Naive thymus-derived CD4-positive, alpha-beta T cell (primary cell): ENCODE results near the gene CCDC169. TPM values are rescaled to one million over a fixed set of nuclear protein-coding genes. Genes with fewer than 3 reads are reported as not detected.
A peak's percentile ranks its signal among the peaks of the same experiment; 100 is the strongest.
"Not testable (repeated sequence)": the region's sequence is repeated elsewhere in the genome, so short reads cannot be mapped to it uniquely, and the experiment has no call there.

ENCODE experiments used
- ATAC-seq: fragments of 150-1000 bp; cut with Tn5 transposase; 2 replicates; pipeline ENCODE4 v1.10.0; 2021; ENCODE audit warnings: mild to moderate bottlenecking, moderate library complexity
- CTCF ChIA-PET: fragments of 350-600 bp; sonication (Branson Sonifier 250); formaldehyde crosslinking; loops from one replicate; lab custom pipeline; 2021; ENCODE audit warnings: antibody characterized with exemption; lab: Charles Lee
- POLR2A ChIA-PET: fragments of 350-600 bp; sonication (Branson Sonifier 250); formaldehyde crosslinking; loops from one replicate; lab custom pipeline; 2021; ENCODE audit warnings: antibody characterized with exemption, inconsistent platforms; lab: Charles Lee
- DNase-seq, 9 donors: peaks; one replicate each; pipeline versions ENCODE4 v3.0.0 to v3.0.0-alpha.2; 2020 to 2022; ENCODE audit warnings: mixed read lengths in 1 of 9
- H3K27ac ChIP-seq: one replicate; pipeline ENCODE4 v1.7.0; 2013; ENCODE audit warnings: mild to moderate bottlenecking, low read depth, low read length, moderate library complexity
- H3K27me3 ChIP-seq, 2 donors: one replicate each; pipeline ENCODE4 v1.7.0; 2013; ENCODE audit warnings: low read length in 2 of 2, mild to moderate bottlenecking in 2 of 2, moderate library complexity in 2 of 2; ENCODE audit not compliant: control insufficient read depth in 2 of 2, insufficient read depth in 2 of 2
- H3K36me3 ChIP-seq, 3 experiments: 1 replicate in 2 of 3; 2 replicates in 1 of 3; pipeline ENCODE4 v1.7.0; 2013; ENCODE audit warnings: low read length in 3 of 3, mild to moderate bottlenecking in 3 of 3, moderate library complexity in 1 of 3; ENCODE audit not compliant: insufficient read depth in 3 of 3, control insufficient read depth in 2 of 3
- H3K4me1 ChIP-seq, 2 donors: one replicate each; pipeline ENCODE4 v1.7.0; 2013; ENCODE audit warnings: low read length in 2 of 2, mild to moderate bottlenecking in 2 of 2, moderate library complexity in 1 of 2; ENCODE audit not compliant: control insufficient read depth in 2 of 2, insufficient read depth in 2 of 2
- H3K4me3 ChIP-seq: 2 replicates; pipeline ENCODE4 v1.7.0; 2013; ENCODE audit warnings: mild to moderate bottlenecking, low read length
- H3K9me3 ChIP-seq, 3 experiments: 1 replicate in 2 of 3; 2 replicates in 1 of 3; pipeline ENCODE4 v1.7.0; 2013; ENCODE audit warnings: low read length in 3 of 3; ENCODE audit not compliant: control insufficient read depth in 2 of 3
- H3K27ac Mint-ChIP-seq, 9 donors: one replicate each; pipeline ENCODE4 v1.8.0; 2020 to 2022; ENCODE audit warnings: mixed read lengths in 9 of 9, mild to moderate bottlenecking in 8 of 9, moderate library complexity in 5 of 9, inconsistent platforms in 2 of 9
- H3K27me3 Mint-ChIP-seq, 5 donors: one replicate each; pipeline ENCODE4 v1.8.0; 2021 to 2022; ENCODE audit warnings: mixed read lengths in 5 of 5, mild to moderate bottlenecking in 1 of 5
- H3K36me3 Mint-ChIP-seq, 5 donors: one replicate each; pipeline ENCODE4 v1.8.0; 2020 to 2022; ENCODE audit warnings: mixed read lengths in 5 of 5, mild to moderate bottlenecking in 3 of 5, inconsistent platforms in 1 of 5
- H3K4me1 Mint-ChIP-seq, 7 donors: one replicate each; pipeline ENCODE4 v1.8.0; 2020 to 2022; ENCODE audit warnings: mixed read lengths in 7 of 7, mild to moderate bottlenecking in 3 of 7, inconsistent platforms in 1 of 7
- H3K4me3 Mint-ChIP-seq, 10 donors: one replicate each; pipeline ENCODE4 v1.8.0; 2020 to 2022; ENCODE audit warnings: mild to moderate bottlenecking in 10 of 10, mixed read lengths in 10 of 10, moderate library complexity in 6 of 10, inconsistent platforms in 2 of 10
- H3K9me3 Mint-ChIP-seq, 11 donors: one replicate each; pipeline ENCODE4 v1.8.0; 2020 to 2022; ENCODE audit warnings: mixed read lengths in 11 of 11, mild to moderate bottlenecking in 4 of 11, inconsistent platforms in 1 of 11, moderate library complexity in 1 of 11
- intact Hi-C, 2 donors: fragments of 100-400 bp; cut with micrococcal nuclease; formaldehyde crosslinking; loops; one replicate each; pipeline ENCODE4 v1.15.1; 2023
- polyA plus RNA-seq, 2 donors: library from polyadenylated mRNA; unstranded; fragments of 300-500 nt; fragmentation: Illumina TruSeq; gene quantifications; one replicate each; pipeline ENCODE4 v1.2.3, GENCODE V29; 2021
- total RNA-seq, 6 experiments: library from RNA in 5 of 6; stranded (reverse) in 5 of 6; gene quantifications; 1 replicate in 5 of 6; 2 replicates in 1 of 6; pipeline ENCODE4 v1.2.3 and lab custom pipeline; 2021 to 2026

Gene CCDC169
- total and polyA plus RNA-seq, 7 experiments from 2014 or later = 0.41 to 0.42 TPM; not detected in 5

DNA sequence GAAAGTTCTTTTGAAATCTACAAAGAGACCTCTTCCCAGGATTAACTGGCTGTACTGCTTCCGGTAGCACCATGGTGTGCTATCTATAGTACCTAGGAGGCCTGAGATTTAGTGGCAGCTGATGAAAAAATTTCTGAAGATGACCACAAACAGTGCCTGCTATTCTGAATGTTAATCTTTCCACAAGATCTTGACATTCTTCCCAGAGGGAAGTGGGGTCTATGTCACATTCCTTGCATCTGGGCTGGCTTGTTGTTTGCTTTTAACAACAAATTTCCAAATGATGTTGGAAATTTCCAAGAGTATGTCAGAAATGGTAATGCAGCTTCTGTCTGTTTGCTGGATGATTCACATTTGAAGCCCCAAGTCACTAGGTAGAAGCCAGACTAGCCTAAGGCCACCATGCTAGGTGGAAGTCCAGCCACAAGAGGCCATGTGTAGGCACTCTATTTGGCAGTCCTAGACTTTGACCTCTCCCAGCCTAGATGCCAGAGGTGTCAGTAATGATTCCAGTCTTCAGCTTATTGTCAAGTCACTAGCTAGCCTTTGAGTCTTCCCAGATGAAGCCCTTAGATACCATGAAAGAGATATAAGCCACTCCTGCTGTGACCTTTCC lies 26.4 kb upstream of the CCDC169 start:
- intact Hi-C loops = no loop called here
- H3K4me3 ChIP-seq = no peak overlapping the region
- no peaks in the 10 kb centered on the region for H3K27me3 ChIP-seq
- H3K9me3 ChIP-seq = no peaks in the 10 kb centered on the region
- no peak for DNase-seq
- no peak for ATAC-seq
- ChIA-PET POLR2A (no interaction called here), CTCF (no interaction called here)
- peaks cover 0 to 44% (median 5%) of the 10 kb centered on the region in 3 experiments for H3K36me3 ChIP-seq
- no peak overlapping the region for H3K27ac ChIP-seq
- H3K27me3 Mint-ChIP-seq = no peaks in the 10 kb centered on the region
- H3K9me3 Mint-ChIP-seq = no peaks in the 10 kb centered on the region
- H3K27ac Mint-ChIP-seq = no peak overlapping the region
- peaks cover 0 to 18% (median 2%) of the 10 kb centered on the region in 7 donors for H3K4me1 Mint-ChIP-seq
- no peak overlapping the region for H3K4me3 Mint-ChIP-seq
- no peaks in the 10 kb centered on the region for H3K4me1 ChIP-seq
- peaks cover 18 to 66% (median 42%) of the 10 kb centered on the region in 5 donors for H3K36me3 Mint-ChIP-seq

DNA sequence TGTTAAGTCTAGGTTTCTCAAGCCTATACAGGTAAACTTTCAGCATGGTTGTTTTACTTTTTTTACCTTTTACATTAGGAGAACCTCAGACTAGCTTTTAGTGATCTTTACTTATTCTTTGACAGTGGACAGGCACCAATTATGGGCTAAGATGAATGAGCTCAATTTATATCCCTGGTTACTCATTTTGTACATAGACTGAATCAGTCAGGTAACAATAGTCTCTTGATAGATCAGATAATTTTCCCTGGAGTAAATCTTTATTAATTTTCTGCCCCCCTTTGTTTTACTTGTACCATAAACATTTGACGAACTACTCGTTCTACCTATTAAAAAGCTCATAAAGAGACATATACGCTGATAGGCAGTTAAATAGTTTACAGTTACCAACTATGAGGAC lies 25.8 kb upstream of the CCDC169 start:
- Mint-ChIP-seq H3K4me1 (peaks cover 0 to 18% (median 2%) of the 10 kb centered on the region in 7 donors), H3K36me3 (peaks cover 14 to 59% (median 37%) of the 10 kb centered on the region in 5 donors), H3K27me3 (no peaks in the 10 kb centered on the region), H3K27ac (no peak overlapping the region), H3K4me3 (no peak overlapping the region), H3K9me3 (no peaks in the 10 kb centered on the region)
- ChIA-PET POLR2A (no interaction called here), CTCF (no interaction called here)
- H3K27ac ChIP-seq = no peak overlapping the region
- no peaks in the 10 kb centered on the region for H3K9me3 ChIP-seq
- no peak overlapping the region for H3K4me3 ChIP-seq
- DNase-seq = no peak
- H3K27me3 ChIP-seq = no peaks in the 10 kb centered on the region
- intact Hi-C loops = no loop called here
- peaks cover 0 to 44% (median 5%) of the 10 kb centered on the region in 3 experiments for H3K36me3 ChIP-seq
- no peak for ATAC-seq
- H3K4me1 ChIP-seq = no peaks in the 10 kb centered on the region

DNA sequence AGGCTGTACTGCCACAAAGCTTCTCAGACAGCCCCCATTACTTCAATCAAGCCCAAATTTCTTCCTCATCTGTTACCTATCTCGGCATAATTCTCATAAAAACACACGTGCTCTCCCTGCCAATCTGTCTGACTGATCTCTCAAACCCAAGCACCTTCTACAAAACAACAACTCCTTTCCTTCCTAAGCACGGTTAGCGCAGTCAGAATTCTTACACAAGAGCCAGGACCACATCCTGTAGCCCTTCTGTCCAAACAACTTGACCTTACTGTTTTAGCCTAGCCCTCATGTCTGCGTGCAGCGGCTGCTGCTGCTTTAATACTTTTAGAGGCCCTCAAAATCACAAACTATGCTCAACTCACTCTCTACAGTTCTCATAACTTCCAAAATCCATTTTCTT lies 22.2 kb upstream of the CCDC169 start:
- H3K4me1 ChIP-seq, H3K4me3 ChIP-seq, POLR2A ChIA-PET, H3K27me3 ChIP-seq, CTCF ChIA-PET, intact Hi-C loops, H3K27me3 Mint-ChIP-seq, ATAC-seq, H3K27ac ChIP-seq, H3K4me3 Mint-ChIP-seq, DNase-seq, H3K9me3 Mint-ChIP-seq, H3K9me3 ChIP-seq: not testable (repeated sequence)
- peak overlapping the region in 2 of 9 donors; percentile 35 to 48 for H3K27ac Mint-ChIP-seq
- H3K4me1 Mint-ChIP-seq = peaks cover 0 to 22% (median 2%) of the 10 kb centered on the region in 7 donors
- peaks cover 0 to 34% (median 5%) of the 10 kb centered on the region in 3 experiments for H3K36me3 ChIP-seq
- H3K36me3 Mint-ChIP-seq = peaks cover 3 to 61% (median 24%) of the 10 kb centered on the region in 5 donors

DNA sequence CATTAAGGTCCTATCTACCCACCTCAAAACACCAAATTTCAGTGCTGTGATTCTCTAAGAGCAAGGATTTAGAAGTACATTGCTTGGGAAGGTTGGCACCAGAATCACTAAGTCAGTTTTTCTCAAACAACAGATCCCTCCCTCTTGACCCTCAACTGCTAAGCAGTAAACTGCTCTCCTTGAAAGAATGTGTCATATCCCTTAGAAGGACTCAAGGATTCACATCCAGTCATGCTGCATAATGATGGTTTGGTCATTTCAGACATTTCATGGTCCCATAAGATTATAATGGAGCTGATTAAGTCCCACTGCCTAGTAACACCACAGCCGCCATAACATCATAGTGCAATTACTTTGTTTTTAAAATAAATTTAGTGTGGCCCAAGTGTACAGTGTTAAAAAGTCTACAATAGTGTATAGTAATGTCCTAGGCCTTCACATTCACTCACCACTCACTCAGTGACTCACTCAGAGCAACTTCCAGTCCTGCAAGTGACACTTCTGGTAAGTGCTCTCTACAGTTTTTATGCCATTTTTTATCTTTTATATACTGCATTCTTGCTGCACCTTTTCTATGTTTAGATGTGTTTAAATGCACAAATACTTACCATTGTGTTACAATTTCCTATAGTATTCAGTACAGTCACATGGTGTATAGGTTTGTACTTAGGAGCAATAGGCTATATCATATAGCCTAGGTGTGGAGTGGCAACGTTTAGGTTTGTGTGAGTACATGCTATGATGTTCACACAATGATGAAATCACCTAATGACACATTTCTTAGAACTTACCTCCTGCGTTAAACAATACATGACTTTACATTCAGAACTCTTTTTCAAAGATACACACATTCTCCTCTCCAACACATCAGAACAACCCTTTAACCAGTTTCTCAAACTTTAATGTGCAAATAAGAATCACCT lies 15.7 kb upstream of the CCDC169 start:
- H3K36me3 Mint-ChIP-seq = peaks cover 15 to 72% (median 33%) of the 10 kb centered on the region in 5 donors
- no peak overlapping the region for H3K27ac ChIP-seq
- no peaks in the 10 kb centered on the region for H3K9me3 ChIP-seq
- H3K4me3 ChIP-seq = no peak overlapping the region
- H3K4me3 Mint-ChIP-seq = no peak overlapping the region
- H3K4me1 Mint-ChIP-seq = peaks cover 0 to 5% (median 0%) of the 10 kb centered on the region in 7 donors
- DNase-seq (no peak), ATAC-seq (no peak)
- ChIA-PET POLR2A (no interaction called here), CTCF (no interaction called here)
- no peaks in the 10 kb centered on the region for H3K27me3 ChIP-seq
- no peak overlapping the region for H3K27ac Mint-ChIP-seq
- H3K27me3 Mint-ChIP-seq = no peaks in the 10 kb centered on the region
- H3K9me3 Mint-ChIP-seq = no peaks in the 10 kb centered on the region
- no peaks in the 10 kb centered on the region for H3K4me1 ChIP-seq
- intact Hi-C loops = no loop called here
- peaks cover 0 to 40% (median 0%) of the 10 kb centered on the region in 3 experiments for H3K36me3 ChIP-seq

DNA sequence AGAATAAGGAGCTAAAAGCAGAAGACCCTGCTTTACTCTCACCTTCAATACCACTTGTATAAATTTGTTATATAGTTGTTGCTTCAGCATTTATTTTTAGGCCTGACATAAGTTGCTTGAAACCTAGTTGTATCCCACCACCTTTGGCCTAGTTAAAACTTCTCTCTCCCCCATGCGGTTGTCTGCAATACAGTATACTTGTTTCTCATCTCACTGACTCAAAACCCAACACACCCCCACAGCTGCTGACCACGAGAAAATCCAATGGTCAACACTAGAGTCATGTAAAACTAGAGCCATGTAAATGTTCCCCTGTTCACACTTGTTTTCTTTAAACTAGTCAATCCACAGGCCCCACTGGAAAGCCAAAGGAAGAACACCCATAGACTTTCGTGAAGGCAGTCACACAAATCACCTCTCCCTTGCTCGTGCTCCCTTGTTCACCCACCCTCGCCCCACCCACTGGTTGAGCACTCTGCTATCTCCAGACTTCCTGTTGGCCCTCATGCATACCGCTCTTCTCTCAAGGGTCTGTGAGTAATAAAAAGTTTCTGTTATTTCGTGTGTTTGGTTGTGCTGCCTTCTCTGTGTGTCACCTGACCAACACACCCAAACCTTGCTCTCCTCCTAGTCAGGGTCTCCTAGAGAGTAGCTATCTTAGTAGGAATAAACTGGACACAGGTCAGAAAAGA lies 12.9 kb upstream of the CCDC169 start:
- H3K36me3 ChIP-seq = peaks cover 0 to 39% (median 0%) of the 10 kb centered on the region in 3 experiments
- Mint-ChIP-seq H3K9me3 (no peaks in the 10 kb centered on the region), H3K4me1 (peaks cover 0 to 5% (median 0%) of the 10 kb centered on the region in 7 donors), H3K4me3 (no peak overlapping the region), H3K27ac (no peak overlapping the region), H3K27me3 (no peaks in the 10 kb centered on the region), H3K36me3 (peaks cover 15 to 54% (median 33%) of the 10 kb centered on the region in 5 donors)
- no peak overlapping the region for H3K4me3 ChIP-seq
- DNase-seq = no peak
- intact Hi-C loops = no loop called here
- no peaks in the 10 kb centered on the region for H3K4me1 ChIP-seq
- H3K27ac ChIP-seq = no peak overlapping the region
- ChIA-PET CTCF (interaction anchor here (1.2 kb wide), 1 partner anchor 29 kb away, joined by 3 read pairs; no protein-coding TSS in a partner anchor), POLR2A (no interaction called here)
- no peaks in the 10 kb centered on the region for H3K9me3 ChIP-seq
- ATAC-seq = no peak
- H3K27me3 ChIP-seq = no peaks in the 10 kb centered on the region

DNA sequence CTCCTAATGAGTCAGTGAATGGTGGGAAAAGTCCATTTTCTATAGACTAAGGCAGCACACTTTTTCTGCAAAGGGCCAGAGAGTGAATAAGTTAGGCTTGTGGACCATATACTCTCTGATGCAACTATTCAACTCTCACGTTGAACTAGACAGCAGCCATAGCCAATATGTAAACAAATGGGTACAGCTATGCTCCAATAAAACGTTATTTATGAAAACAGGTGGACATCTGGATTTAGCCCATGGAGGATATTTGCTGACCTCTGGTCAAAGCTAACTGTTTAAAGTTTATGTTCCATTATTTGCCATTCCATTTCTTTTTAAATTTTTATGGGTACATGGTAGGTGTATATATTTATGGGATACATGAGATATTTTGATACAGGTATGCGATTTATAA lies 4.7 kb upstream of the CCDC169 start:
- Histone ChIP-seq H3K27ac (no peak overlapping the region), H3K36me3 (peaks cover 0 to 4% (median 0%) of the 10 kb centered on the region in 3 experiments), H3K9me3 (no peaks in the 10 kb centered on the region), H3K27me3 (no peaks in the 10 kb centered on the region), H3K4me3 (no peak overlapping the region), H3K4me1 (no peaks in the 10 kb centered on the region)
- no peak overlapping the region for H3K4me3 Mint-ChIP-seq
- CTCF ChIA-PET = no interaction called here
- no peaks in the 10 kb centered on the region for H3K9me3 Mint-ChIP-seq
- peaks cover 5 to 21% (median 12%) of the 10 kb centered on the region in 5 donors for H3K36me3 Mint-ChIP-seq
- intact Hi-C loops = no loop called here
- no peak for DNase-seq
- no peak overlapping the region for H3K27ac Mint-ChIP-seq
- H3K4me1 Mint-ChIP-seq = peaks cover 0 to 11% (median 7%) of the 10 kb centered on the region in 7 donors
- ATAC-seq = no peak
- H3K27me3 Mint-ChIP-seq = peaks cover 12 to 28% (median 18%) of the 10 kb centered on the region in 5 donors
- POLR2A ChIA-PET = no interaction called here
